GM18517 (cell line): Measurements from ENCODE around the gene EXOC6.

ENCODE experiments used
- ATAC-seq: cut with Tn5 transposase; IDR thresholded peaks from one replicate; pipeline ENCODE4 v1.9.1; 2021; ENCODE audit warnings: mild to moderate bottlenecking, moderate library complexity; ENCODE audit not compliant: unreplicated experiment

EXOC6 gene

DNA sequence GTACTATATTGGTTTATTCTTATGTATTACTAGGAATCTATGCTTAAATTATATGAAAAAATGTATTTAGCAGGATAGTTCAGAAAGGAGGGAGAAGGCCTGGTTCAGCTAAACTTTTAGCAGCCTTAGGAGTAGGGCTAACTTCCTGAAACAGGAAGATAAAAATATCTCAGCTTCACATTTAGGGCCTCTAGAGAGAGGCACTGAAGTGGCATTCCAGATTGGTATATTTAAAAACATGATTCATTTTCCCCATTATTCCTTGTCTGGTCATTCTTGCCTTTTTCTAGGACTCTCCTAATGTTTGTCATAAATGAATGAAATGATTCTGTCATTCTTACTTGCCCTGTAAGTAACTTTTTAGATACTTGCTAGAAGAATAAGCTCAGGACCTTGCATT lies 149.3 kb downstream of the EXOC6 start:
- no peak for ATAC-seq

DNA sequence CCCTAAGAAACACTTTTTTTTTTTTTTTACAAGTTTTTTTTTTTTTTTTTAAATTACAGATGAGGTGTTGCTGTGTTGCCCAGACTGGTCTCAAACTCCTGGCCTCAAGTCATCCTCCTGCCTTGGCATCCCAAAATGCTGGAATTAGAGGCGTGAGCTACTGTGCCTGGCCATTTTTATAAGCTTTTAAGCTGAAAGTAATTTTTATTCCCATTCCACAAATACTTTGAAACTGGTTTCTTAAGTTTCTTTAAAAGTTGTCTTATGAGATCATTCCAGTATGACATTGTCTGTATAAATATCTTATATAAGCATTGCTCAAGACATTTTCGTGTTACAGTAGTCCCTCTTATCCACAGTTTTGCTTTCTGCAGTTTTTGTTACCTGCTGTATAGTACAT lies 150.9 kb downstream of the EXOC6 start:
- no peak for ATAC-seq

DNA sequence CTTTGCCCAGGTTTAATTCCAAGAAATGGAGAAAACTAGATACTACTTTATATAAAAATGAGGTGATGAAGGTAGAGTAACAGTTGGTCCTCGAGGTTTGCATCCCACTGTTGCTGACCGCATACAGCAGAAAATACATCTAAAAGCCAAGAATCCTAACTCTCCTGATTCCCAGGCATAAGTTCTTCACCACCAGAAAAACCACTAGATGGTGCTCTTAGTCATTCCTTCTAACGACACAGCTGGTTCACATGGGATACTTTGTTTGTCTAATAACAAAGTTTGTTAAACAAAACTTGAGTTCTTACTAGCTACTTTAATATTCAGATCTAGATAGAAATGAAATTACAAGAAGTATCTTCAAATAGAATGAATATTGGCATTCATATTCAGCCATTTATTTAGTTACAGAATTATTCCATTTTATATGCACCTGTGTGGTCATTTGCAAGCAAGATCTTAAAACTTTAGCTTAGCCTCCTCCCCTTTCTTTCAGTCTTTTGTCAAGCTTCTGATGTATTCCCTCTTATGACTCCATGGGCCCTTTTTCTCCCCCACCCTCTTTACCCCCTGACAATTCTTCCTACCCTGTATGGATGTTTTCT lies 158.2 kb downstream of the EXOC6 start:
- ATAC-seq, result no peak

DNA sequence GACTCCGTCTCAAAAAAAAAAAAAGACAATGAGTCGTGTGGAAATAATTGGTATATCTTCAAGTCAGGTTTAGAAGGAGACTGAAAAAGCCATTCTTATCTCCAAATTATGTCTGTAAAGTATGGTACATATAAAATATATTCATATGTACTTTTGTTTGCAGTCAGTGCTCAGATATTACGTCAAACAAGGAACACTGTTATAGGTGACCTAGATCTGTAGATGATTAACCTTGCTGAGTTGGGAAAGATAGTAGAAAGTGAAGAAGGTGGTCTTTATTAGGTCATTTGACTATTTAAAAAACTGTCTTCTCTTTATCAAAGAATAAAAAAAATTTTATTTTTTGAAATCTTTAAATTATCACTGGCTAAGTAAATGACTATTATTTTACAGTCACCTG lies 167.4 kb downstream of the EXOC6 start:
- no peak for ATAC-seq

DNA sequence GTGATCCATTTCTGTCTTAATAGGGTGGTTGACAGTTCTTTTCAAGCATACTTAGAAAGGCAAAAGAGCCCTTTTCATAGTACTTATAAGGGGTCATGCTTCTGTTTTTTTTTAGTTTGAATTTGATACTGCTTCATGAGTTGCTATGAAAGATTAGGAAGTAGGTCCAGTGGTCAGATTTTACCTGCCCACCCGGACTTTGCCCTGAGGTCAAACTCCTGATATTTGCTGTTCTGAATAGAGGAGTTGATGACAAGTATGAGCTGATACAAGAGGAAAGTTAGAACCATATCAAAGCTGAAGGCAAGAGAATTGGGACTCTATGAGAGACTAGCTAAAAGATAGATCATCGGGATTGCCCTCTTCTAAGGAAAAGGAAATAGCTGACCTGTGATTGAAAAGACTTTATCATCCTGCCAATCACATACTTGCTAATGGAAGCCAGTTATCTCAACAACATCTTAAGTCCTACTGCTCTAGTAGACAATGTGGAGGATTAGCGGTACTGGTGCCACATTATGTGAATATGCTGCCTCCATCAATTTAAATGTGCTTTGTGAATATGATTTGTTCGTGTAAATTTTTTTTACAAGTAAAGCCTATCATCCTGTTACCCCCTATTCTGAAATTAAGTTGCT lies 174.8 kb downstream of the EXOC6 start:
- ATAC-seq, result no peak

DNA sequence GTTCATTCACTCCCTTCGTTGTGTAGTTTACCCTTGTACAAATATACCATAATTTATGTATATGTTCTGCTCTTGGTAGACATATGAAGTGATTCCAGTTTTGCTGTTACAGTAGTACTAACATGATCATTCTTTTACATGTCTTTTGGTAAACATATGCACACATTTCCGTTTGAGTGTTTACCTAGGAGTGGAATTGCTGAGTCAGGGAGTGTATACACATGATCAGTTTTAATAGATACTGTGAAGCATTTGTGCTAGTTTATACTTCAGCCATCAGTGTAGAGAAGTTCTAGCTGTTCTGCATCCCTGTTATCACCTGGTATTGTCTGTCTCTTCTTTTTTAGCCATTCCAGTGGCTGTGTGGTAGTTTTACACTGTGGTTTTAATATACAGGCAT lies 177.8 kb downstream of the EXOC6 start:
- ATAC-seq, result no peak

DNA sequence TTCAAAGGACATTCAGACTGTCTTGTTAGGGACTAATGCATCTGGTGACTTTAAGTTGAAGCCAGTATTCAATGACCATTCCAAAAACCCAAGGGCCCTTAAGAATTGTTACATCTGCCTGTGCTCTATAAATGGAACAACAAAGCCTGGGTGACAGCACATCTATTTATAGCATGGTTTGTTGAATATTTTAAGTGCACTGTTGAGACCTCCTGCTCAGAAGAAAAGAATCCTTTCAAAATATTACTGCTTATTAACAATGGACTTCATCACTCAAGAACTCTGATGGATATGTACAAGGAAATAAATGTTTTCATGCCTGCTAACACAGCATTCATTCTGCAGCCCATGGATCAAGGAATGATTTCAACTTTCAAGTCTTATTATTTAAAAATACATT lies 179.2 kb downstream of the EXOC6 start:
- ATAC-seq, result no peak

DNA sequence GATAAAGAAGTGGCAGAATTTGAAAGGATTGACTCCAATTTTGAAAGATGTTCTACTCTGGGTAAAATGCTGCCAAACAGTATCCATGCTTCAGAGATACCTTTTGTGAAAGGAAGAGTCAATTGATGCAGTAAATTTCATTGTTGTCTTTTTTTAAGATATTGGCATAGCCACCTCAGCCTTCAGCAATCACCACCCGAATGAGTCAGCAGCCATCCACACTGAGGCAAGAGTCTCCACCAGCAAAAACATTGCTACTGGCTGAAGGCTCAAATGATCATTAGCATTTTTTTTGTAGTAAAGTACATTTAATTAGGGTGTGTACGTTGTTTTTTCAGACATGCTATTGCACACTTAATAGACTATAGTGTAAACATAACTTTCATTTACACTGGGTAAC lies 180.6 kb downstream of the EXOC6 start:
- ATAC-seq, result no peak

DNA sequence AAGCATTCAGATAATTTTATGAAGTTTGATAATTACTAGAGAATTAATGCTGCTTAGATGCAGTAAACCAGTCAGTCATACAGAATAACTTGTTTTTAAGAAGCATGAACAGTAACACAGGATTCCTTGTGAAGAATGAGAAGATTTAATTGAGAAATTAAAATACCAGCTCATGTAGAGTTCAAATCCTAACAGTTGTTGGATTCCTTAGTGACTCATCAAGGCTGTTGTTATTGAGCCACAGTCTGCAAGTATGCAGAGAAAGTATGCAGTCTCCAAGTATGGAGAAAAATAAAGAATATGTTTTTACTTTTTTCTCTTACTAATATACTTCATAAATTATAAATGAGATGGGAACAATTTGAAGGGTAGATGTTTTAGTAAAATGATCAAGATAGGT lies 182.1 kb downstream of the EXOC6 start:
- no peak for ATAC-seq

DNA sequence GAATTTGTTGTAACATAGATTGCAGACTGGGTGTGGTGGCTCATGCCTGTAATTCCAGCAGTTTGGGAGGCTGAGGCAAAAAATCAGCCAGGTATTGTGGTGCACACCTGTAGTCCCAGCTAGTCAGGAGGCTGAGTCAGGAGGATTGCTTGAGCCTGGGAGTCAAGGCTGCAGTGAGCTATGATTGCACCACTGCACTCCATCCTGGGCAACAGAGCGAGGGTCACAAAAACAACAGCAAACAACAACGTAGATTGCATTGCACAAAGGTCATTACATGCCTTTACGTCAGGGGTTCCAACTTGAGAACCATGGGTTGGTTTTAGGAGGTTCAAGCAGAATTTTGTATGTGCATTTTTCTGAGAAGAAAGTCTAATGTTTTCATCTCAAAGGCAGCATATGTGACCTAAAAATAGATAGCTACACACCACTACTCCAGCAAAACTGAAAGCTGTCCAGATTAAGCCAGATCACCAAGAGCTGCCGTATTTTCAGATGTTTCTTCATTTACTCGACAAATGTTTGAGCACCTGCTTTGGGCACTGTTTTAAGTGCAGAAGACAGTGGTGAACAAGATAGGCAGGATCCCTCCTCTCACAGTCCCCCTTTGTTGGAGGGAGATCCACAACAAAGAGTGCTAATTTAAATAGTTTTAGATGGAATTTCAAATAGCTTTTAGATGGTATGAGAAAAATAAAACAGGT lies 183.9 kb downstream of the EXOC6 start:
- no peak for ATAC-seq

DNA sequence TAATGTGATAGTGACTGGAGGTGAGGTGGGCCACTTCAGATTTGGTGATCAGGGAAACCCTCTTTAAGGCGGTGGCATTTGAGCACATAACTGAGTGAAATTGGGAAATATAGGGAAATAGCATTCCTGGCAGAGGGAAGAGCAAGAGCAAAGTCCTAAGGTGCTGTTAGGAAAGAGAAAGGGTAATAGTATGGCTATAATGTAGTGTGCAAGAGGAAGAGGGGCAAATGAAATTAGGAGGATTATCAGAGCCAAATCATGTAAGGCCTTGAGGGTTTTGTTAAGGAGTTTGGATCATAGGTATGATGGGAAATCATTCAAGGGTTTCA lies 184.5 kb downstream of the EXOC6 start:
- ATAC-seq, result no peak

DNA sequence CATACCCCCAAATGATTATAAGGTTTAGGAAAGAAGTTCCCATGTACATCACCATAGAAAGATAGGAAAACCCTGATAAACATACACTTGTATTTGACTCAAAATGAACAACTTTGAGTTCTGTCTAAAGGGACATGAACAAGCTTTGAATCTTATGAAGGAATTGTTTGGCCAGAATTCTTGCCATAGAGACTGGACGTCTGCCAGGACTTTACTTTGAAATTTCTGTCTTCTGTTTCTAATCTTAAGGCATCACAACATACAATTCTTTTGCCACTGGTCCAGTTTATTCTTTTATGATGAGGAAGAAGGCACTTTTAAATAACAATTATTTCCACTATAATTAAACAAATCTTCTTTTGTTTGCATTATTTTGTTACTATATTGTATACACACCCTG lies 186.1 kb downstream of the EXOC6 start:
- no peak for ATAC-seq

DNA sequence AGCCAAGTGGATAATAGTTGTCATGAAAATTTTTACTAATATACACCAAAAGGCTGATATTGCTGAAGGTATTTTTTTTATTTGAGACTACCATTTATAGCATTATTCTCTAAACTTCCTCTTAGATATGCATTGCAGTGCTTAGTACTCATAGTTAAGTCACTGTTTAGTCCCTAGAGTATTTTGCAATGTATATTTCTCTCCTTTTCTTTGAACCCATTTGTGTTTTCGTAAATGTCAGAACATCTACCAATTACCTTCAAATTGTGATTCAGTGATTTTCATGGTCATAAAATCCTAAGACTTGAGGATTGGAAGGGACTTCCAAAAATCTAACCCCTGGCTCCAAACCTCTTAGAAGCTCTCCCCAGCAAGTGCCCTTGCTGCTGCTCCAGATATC lies 190.8 kb downstream of the EXOC6 start:
- ATAC-seq, result no peak

DNA sequence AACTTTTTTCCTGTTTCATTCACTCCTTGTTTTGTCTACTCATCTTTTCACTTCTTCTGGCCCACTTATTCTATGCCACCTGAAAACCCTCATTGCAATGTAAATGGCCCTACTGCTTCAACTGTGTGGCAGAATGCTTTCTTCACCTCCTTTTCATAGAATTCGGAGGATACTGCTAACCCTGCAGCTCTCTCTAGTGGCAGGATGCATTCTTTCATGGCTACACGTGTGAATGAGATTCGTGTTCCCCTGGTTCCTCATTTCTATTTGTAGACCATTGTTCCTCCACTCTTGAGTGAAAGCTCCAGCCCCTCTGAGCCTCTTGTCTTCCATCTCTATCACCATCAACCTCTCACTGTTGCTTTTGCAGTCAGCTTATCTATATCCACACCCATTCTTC lies 191.4 kb downstream of the EXOC6 start:
- ATAC-seq, result no peak

DNA sequence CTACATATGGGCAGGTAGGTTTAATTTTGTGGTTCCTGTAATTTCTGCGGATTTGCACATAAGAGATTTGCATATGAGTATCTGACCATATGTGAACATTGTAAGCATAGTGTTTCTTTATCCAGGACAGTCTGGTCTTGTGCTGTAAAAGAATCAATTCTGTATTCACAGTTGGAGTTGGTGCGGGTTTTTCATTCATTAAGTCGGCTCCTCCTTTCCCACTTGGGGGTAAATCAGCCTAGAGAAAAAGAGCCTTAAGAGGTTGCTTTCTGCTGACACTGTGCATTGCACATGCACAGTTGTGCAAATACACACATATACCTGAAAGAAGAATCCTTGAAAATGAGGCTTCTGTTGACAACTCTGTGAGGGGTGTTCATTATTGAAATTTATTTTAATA lies 206.2 kb downstream of the EXOC6 start:
- no peak for ATAC-seq

DNA sequence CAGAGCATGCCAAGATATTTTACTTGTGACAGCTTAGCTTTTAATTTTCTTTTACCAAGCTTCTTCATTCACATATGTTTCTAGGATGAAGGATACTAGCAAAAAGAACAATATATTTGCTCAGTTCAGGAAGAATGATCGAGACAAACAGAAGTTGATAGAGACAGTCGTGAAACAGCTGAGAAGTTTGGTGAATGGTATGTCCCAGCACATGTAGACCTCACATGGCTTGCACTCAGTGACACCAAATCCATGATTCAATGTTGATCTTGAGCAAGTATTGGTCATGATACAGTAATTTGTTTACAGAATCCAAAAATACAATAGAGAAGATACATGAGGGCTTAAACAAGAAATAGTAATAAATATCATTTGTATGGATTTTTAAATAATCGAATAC lies 209.8 kb downstream of the EXOC6 start:
- ATAC-seq, result no peak

DNA sequence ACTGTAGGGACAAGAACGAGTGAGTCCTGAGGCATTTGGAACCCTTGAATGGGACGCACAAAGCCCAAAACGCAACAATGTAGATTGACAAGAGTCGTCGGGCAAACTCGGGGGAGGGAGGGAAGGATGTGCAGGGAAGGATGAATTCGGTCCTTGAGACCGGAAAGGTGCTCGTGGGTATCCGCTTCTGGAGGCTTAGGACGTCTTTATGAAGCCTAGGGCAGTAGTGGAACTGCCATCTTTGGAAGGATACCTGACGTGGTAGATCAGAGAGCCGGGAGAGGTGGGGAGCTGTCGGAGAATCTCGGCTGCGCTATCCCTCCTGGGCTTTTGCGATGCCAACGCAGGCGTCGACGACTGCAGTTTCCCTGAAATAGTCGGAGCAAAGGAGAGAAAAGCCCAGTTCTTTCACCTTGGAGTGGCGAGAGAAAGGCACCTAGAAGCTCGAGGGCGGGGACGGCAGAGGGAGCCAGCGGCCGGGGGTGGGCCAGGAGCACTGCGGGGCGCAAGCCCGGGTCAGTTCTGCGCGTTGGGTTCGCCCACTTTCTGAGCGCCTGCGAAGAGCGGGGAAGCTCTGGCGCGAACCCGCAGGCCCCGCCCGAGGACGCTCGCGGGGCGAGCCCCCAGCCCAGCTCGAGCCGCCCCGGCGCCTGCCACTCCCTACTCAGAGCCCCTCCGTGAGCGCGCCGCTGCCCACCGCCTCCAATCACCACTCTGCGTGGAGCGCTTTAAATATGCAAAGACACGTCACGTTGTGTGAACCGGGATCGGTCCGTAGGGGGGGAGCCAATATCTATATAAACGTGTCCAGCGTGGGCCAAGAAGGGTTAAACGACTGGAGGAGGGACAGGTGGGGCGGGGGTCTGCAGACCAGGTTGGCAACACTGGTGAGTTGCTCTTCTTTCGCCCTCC lies 211.9 kb downstream of the EXOC6 start, which contains the start of gene CYP26C1:
Gene CYP26C1, plus strand, starts transcription at position 824 of the 912 bp plus-strand sequence. CDS start 466 bp downstream, outside the sequence.
- ATAC-seq, result no peak

DNA sequence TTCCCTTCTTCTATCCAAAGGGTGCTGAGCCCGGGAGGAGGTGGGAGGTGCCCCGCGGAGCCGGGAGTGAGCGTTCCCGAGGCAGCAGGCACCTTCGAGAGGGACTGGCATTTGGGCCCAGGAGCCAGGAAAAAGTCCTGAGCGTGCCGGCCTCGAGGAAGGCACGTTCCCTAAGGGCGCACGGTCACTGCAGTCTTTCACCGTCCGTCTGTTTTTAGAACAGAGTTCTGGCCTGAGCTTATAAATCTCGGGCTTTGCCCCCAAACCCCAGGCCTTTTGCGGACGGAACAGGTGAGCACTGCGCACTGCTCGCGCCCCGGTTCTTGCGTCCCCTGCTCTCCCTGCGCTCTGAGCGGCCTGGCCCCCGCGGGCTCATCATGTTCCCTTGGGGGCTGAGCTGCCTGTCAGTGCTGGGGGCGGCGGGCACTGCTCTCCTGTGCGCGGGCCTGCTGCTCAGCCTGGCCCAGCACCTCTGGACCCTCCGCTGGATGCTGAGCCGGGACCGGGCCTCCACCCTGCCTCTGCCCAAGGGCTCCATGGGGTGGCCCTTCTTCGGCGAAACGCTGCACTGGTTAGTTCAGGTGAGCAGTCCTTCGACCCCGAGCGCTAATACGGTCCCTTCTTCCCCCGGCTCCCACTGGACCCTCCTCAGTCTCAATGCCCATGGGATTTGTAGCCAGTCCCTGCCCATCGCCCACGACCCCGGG lies 212.7 kb downstream of the EXOC6 start:
- no peak for ATAC-seq

DNA sequence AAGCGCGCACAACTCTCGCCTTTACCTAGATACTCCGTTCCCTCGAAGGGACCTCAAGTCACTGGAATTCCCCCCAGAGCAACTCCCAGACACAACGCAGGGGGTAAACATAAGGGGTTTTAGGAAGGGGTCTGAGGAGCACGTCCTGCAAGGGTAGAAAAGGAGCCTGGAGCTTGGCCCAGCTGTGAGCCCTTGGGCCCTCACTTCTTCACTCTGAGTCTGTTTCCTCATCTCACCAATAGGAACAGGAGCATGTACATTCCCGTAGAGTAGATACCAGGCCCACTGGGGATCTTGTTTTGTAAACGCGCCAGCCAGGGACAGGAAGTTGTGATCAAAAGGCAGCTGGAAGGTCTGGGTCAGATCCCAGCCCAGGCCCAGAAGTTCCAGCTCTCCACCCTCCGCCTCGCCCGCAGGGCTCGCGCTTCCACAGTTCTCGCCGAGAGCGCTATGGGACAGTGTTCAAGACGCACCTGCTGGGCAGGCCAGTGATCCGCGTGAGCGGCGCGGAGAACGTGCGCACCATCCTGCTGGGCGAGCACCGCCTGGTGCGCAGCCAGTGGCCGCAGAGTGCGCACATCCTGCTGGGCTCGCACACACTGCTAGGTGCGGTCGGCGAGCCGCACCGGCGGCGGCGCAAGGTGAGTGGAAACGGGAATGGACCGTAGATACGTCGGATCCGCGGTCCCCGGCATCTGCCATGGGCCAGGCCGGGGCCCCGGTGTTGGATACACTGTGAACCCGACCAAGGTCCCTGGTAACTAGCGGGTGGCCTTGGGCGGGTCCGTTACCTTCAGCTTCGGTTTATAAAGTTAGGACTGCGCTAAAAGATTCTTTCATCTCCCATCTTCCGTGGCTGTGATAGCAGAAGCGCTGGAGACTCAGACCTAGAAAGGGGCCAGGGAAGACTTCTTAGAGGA lies 213.5 kb downstream of the EXOC6 start:
- ATAC-seq, result no peak
